ENCODE results near the gene TRIM46. TPM values are rescaled to one million over a fixed set of nuclear protein-coding genes. Genes with fewer than 3 reads are reported as not detected.

TRIM46 gene
- total and polyA plus RNA-seq, 2 of the 13 experiments (the other 11 are each of a cell fraction or from before 2014, with no cell fraction given) = 0.04 to 0.09 TPM

GRCh38 chr1:155139895-155140629 lies 33.6 kb upstream of the TRIM46 start, which contains the start of gene DPM3 (continued):
- TF ChIP-seq PHB2 (IDR thresholded peaks at IDR 0.05; ENCODE audit: partially characterized antibody) = no peak
- no peak for TF ChIP-seq IKZF1 (IDR thresholded peaks at IDR 0.05)
- no peak; the same call in 1 of the 2 replicates for TF ChIP-seq ZFP37 (CRISPR knock-in tag; IDR thresholded peaks at IDR 0.05; ENCODE audit: borderline replicate concordance)
- TF ChIP-seq ZZZ3 (CRISPR knock-in tag; IDR thresholded peaks at IDR 0.05; ENCODE audit: borderline replicate concordance) = no peak; the same call in 1 of the 2 replicates
- TF ChIP-seq, protein P1, sequence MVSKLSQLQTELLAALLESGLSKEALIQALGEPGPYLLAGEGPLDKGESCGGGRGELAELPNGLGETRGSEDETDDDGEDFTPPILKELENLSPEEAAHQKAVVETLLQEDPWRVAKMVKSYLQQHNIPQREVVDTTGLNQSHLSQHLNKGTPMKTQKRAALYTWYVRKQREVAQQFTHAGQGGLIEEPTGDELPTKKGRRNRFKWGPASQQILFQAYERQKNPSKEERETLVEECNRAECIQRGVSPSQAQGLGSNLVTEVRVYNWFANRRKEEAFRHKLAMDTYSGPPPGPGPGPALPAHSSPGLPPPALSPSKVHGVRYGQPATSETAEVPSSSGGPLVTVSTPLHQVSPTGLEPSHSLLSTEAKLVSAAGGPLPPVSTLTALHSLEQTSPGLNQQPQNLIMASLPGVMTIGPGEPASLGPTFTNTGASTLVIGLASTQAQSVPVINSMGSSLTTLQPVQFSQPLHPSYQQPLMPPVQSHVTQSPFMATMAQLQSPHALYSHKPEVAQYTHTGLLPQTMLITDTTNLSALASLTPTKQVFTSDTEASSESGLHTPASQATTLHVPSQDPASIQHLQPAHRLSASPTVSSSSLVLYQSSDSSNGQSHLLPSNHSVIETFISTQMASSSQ (IDR thresholded peaks at IDR 0.05; ENCODE audit: low read depth) = no peak
- TF ChIP-seq, protein P1 (CRISPR knock-in tag; IDR thresholded peaks at IDR 0.05; ENCODE audit: borderline replicate concordance) = 0 out of 2 replicates have a peak, but pooled peaks have one; percentile 24
- TF ChIP-seq ZNF577 (CRISPR knock-in tag; IDR thresholded peaks at IDR 0.05; ENCODE audit: borderline replicate concordance, low read depth) = no peak
- TF ChIP-seq, protein P2, sequence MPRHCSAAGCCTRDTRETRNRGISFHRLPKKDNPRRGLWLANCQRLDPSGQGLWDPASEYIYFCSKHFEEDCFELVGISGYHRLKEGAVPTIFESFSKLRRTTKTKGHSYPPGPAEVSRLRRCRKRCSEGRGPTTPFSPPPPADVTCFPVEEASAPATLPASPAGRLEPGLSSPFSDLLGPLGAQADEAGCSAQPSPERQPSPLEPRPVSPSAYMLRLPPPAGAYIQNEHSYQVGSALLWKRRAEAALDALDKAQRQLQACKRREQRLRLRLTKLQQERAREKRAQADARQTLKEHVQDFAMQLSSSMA (CRISPR knock-in tag; IDR thresholded peaks at IDR 0.05) = 0 out of 2 replicates have a peak, but pooled peaks have one; percentile 49
- no peak for TF ChIP-seq NR2F1 (CRISPR knock-in tag; IDR thresholded peaks at IDR 0.05)
- 0 out of 2 replicates have a peak, but pooled peaks have one; percentile 19 for TF ChIP-seq TFAP4 (IDR thresholded peaks at IDR 0.05; ENCODE audit: borderline replicate concordance, low read depth)
- peak; percentile 52 for TF ChIP-seq RXRA (CRISPR knock-in tag; IDR thresholded peaks at IDR 0.05)
- no peak for TF ChIP-seq ZNF44 (CRISPR knock-in tag; IDR thresholded peaks at IDR 0.05)
- TF ChIP-seq ZFP91 (CRISPR knock-in tag; IDR thresholded peaks at IDR 0.05; ENCODE audit: borderline replicate concordance) = peak; percentile 71; the same call in 1 of the 2 replicates
- TF ChIP-seq, protein P3, sequence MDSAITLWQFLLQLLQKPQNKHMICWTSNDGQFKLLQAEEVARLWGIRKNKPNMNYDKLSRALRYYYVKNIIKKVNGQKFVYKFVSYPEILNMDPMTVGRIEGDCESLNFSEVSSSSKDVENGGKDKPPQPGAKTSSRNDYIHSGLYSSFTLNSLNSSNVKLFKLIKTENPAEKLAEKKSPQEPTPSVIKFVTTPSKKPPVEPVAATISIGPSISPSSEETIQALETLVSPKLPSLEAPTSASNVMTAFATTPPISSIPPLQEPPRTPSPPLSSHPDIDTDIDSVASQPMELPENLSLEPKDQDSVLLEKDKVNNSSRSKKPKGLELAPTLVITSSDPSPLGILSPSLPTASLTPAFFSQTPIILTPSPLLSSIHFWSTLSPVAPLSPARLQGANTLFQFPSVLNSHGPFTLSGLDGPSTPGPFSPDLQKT (CRISPR knock-in tag; IDR thresholded peaks at IDR 0.05; ENCODE audit: borderline replicate concordance) = no peak
- TF ChIP-seq, protein P4, sequence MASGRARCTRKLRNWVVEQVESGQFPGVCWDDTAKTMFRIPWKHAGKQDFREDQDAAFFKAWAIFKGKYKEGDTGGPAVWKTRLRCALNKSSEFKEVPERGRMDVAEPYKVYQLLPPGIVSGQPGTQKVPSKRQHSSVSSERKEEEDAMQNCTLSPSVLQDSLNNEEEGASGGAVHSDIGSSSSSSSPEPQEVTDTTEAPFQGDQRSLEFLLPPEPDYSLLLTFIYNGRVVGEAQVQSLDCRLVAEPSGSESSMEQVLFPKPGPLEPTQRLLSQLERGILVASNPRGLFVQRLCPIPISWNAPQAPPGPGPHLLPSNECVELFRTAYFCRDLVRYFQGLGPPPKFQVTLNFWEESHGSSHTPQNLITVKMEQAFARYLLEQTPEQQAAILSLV (CRISPR knock-in tag; IDR thresholded peaks at IDR 0.05; ENCODE audit: borderline replicate concordance) = no peak; the same call in 1 of the 2 replicates
- no peak for TF ChIP-seq ONECUT2 (CRISPR knock-in tag; IDR thresholded peaks at IDR 0.05)
- TF ChIP-seq TBX2 (CRISPR knock-in tag; IDR thresholded peaks at IDR 0.05; ENCODE audit: borderline replicate concordance) = peak; percentile 52; the same call in 1 of the 2 replicates
- TF ChIP-seq ASH2L (IDR thresholded peaks at IDR 0.05; ENCODE audit: insufficient read length, low read depth, low read length) = peak; percentile 70
